Right cardiac atrium (tissue), 5 donors: ENCODE data around the gene RASAL1. TPM values are rescaled to one million over a fixed set of nuclear protein-coding genes. Genes with fewer than 3 reads are reported as not detected.

Experiments
- ATAC-seq, 2 donors: fragments of 200-7000 bp; cut with Tn5 transposase; one replicate each; pipeline versions ENCODE4 v1.8.0 to v1.9.1; 2020; ENCODE audit warnings: moderate library complexity in 2 of 2, mild to moderate bottlenecking in 1 of 2
- DNase-seq, 3 donors: peaks; one replicate each; pipeline ENCODE4 v3.0.0-alpha.2; 2020
- H3K27ac ChIP-seq: one replicate; pipeline ENCODE4 v1.5.1; 2013; ENCODE audit warnings: mild to moderate bottlenecking, low read length, control low read depth, moderate library complexity
- H3K27me3 ChIP-seq: one replicate; pipeline ENCODE4 v1.6.1; 2013; ENCODE audit not compliant: control insufficient read depth, insufficient read depth
- H3K4me1 ChIP-seq: one replicate; pipeline ENCODE4 v1.6.1; 2013; ENCODE audit warnings: low read length; ENCODE audit not compliant: control insufficient read depth, insufficient read depth
- H3K4me3 ChIP-seq: one replicate; pipeline ENCODE4 v1.5.1; 2013; ENCODE audit warnings: low read length, control low read depth
- H3K9me3 ChIP-seq: one replicate; pipeline ENCODE4 v1.6.1; 2013; ENCODE audit warnings: low read length; ENCODE audit not compliant: control insufficient read depth
- WGBS: extraction: QIAGEN DNeasy Blood & Tissue Kit; methylation state at CpG from one replicate; pipeline ENCODE4 v1.1.7; 2013; 5-methylcytosine and 5-hydroxymethylcytosine counted together
- intact Hi-C, 4 donors: fragments of 100-400 bp; cut with DNase I; formaldehyde crosslinking; loops; one replicate each; pipeline versions ENCODE4 v1.11.0 to v1.14.0; 2022 to 2023
- polyA plus RNA-seq: library from polyadenylated mRNA; stranded (reverse); fragments of 200-250 nt; gene quantifications from one replicate; pipeline ENCODE4 v1.2.3, GENCODE V29; 2013
- total RNA-seq, 4 donors: library from RNA; stranded (reverse); fragmentation: NEBNext Ultra II Directional; extraction: Animal tissue kit (Norgen Biotek cat#: 25700); gene quantifications; one replicate each; pipeline ENCODE4 v1.2.1, GENCODE V29; 2021
- donor health status: healthy with polysubstance abuse.
- donor health status: DM: no; HTN: yes; CAD: no.
- donor health status: DM: no; HTN: no; CAD: no.
- donor health status: DM: no; HTN: yes; CAD: no; lungs with severe emphysema.
- donor health status: DM: yes; HTN: yes; CAD: no.

The RASAL1 gene
- total and polyA plus RNA-seq, 5 donors = not detected

DNA sequence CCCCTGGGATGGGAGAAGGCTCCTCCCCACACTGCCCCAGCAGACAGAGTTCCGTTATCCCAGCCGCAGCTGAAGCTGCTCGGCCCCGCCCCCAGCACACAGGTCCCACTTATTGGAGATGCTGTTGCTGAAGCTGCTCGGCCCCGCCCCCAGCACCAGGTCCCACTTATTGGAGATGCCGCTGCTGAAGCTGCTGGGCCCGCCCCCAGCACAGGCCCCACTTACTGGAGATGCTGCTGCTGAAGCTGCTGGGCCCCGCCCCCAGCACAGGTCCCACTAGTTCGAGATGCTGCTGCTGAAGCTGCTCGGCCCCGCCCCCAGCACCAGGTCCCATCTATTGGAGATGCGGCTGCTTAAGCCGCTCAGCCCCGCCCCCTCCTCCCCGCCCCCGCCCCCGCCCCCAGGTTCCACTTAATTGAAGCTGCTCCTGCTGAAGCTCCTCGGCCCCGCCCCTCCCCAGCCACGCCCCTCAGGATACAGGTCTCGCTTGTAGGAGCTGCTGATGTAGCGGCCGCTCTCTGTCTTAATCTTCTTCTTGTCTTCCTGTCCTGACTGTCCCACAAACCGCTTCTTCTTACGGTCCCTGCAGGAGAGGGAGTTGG is 26.0 kb upstream of the RASAL1 start:
- no peaks in the 10 kb centered on the region for H3K27me3 ChIP-seq
- ATAC-seq (no peak), DNase-seq (no peak)
- no peaks in the 10 kb centered on the region for H3K9me3 ChIP-seq
- no peaks in the 10 kb centered on the region for H3K4me1 ChIP-seq
- intact Hi-C loops = no loop called here
- H3K27ac ChIP-seq = no peak overlapping the region
- 78% methylated on average over 26 of the region's 26 CpGs for WGBS
- no peak overlapping the region for H3K4me3 ChIP-seq

DNA sequence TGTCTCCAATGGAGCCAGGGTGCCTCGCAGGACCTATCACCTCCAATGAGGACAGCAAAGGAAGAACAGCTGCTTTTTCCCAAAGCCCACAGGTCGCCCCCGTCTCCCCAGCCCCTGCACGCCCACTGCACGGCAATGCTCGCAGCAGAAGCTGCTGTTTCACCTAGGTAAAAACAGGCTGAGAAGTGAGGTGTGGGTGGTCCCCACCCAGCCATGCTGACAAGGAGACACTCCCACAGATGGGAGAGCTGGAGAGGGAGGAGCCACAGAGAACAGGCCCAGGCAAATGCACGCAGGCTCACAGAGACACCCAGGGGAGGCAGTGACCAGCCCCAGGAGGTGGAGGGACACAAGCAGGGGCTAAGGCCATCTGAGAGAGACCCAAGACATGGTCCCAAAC is 24.4 kb upstream of the RASAL1 start:
- DNase-seq (no peak), ATAC-seq (no peak)
- H3K27me3 ChIP-seq = no peaks in the 10 kb centered on the region
- no peaks in the 10 kb centered on the region for H3K9me3 ChIP-seq
- no peak overlapping the region for H3K4me3 ChIP-seq
- WGBS = 94% methylated on average over 7 of the region's 7 CpGs
- H3K4me1 ChIP-seq = no peaks in the 10 kb centered on the region
- intact Hi-C loops = loop anchor here in 2 of 4 donors (10.0 kb wide), 2 partner anchors 105 to 115 kb away; partner anchors contain the start of gene DTX1 (in 1 of the 2)
- no peak overlapping the region for H3K27ac ChIP-seq

DNA sequence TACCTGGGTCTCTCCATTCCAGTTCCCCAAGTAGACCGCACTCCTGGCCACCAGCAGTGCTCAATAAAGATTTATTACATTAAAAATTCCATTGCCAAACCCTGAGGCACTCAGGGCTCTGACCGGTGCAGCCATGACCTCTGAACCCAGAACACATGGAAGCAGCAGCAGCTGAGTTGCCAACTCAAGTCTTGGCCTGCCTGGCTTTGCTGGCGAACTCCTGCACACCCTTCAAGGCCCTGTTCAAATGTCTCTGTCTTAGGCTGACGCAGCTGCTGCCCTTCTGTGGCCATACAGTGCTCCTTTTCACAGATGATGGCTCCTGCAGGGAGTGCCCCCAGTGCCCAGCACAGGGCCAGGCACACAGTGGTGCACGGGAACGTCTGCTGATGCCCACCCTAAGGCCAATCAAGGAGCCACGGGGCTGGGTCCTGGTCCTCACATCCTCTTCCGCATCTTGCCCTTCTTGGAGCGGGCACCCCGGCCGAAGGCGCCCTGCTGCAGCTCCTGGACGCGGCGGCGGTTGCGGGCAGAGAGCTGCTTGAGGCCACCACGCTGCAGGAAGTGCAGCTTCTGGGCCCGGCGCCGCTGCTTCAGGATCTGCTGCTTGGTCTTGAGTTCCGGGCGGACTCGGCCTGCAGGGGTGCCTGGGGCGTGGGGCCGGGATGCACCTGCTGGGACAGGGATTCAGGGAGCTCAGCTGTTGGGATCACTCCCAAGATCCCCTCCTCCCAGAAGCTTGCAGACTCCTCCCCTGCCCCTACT is 23.1 kb upstream of the RASAL1 start:
- DNase-seq (no peak), ATAC-seq (no peak)
- Histone ChIP-seq H3K27ac (no peak overlapping the region), H3K4me3 (no peak overlapping the region), H3K9me3 (no peaks in the 10 kb centered on the region), H3K4me1 (no peaks in the 10 kb centered on the region), H3K27me3 (no peaks in the 10 kb centered on the region)
- intact Hi-C loops = loop anchor here in 2 of 4 donors (10.0 kb wide), 2 partner anchors 104 to 114 kb away; partner anchors contain the start of gene DTX1 (in 1 of the 2)
- 96% methylated on average over 26 of the region's 26 CpGs for WGBS

GRCh38 chr12:113157218-113157859 is 21.8 kb upstream of the RASAL1 start:
- no peaks in the 10 kb centered on the region for H3K4me1 ChIP-seq
- H3K9me3 ChIP-seq = no peaks in the 10 kb centered on the region
- ATAC-seq (no peak), DNase-seq (no peak)
- no peak overlapping the region for H3K27ac ChIP-seq
- no peaks in the 10 kb centered on the region for H3K27me3 ChIP-seq
- 87% methylated on average over 12 of the region's 12 CpGs for whole genome bisulfite sequencing
- intact Hi-C loops = loop anchor here in 2 of 4 donors (10.0 kb wide), 2 partner anchors 103 to 113 kb away; partner anchors contain the start of gene DTX1 (in 1 of the 2)
- H3K4me3 ChIP-seq = no peak overlapping the region

- Histone ChIP-seq H3K27me3 (no peaks in the 10 kb centered on the region), H3K4me3 (no peak overlapping the region), H3K27ac (no peak overlapping the region), H3K9me3 (no peaks in the 10 kb centered on the region), H3K4me1 (no peaks in the 10 kb centered on the region)
- 43% methylated on average over 7 of the region's 7 CpGs for WGBS
- DNase-seq (no peak), ATAC-seq (no peak)
- intact Hi-C loops = loop anchor here in 2 of 4 donors (10.0 kb wide), 2 partner anchors 101 to 111 kb away; partner anchors contain the start of gene DTX1 (in 1 of the 2)
These were observed 20.1 kb upstream of the RASAL1 start for GRCh38 chr12:113155646-113156045.

- Histone ChIP-seq H3K27me3 (no peaks in the 10 kb centered on the region), H3K4me1 (no peaks in the 10 kb centered on the region), H3K27ac (no peak overlapping the region), H3K4me3 (no peak overlapping the region), H3K9me3 (no peaks in the 10 kb centered on the region)
- intact Hi-C loops = loop anchor here in 2 of 4 donors (10.0 kb wide), 2 partner anchors 100 to 110 kb away; partner anchors contain the start of gene DTX1 (in 1 of the 2)
- ATAC-seq (no peak), DNase-seq (no peak)
- WGBS = 65% methylated on average over 12 of the region's 12 CpGs
These were observed 19.5 kb upstream of the RASAL1 start for GRCh38 chr12:113155060-113155459.

- WGBS = 4% methylated on average over 51 of the region's 51 CpGs
- H3K27me3 ChIP-seq = no peaks in the 10 kb centered on the region
- H3K27ac ChIP-seq = no peak overlapping the region
- H3K4me3 ChIP-seq = no peak overlapping the region
- intact Hi-C loops = loop anchor here in 3 of 4 donors (5.0 to 10.0 kb wide), 3 partner anchors 100 to 110 kb away; partner anchors contain the start of gene DTX1 (in 1 of the 3)
- DNase-seq (no peak), ATAC-seq (no peak)
- no peaks in the 10 kb centered on the region for H3K9me3 ChIP-seq
- H3K4me1 ChIP-seq = no peaks in the 10 kb centered on the region
These were observed 18.9 kb upstream of the RASAL1 start for GRCh38 chr12:113154351-113154973.

GRCh38 chr12:113152835-113153814 is 17.6 kb upstream of the RASAL1 start:
- Histone ChIP-seq H3K4me3 (peak overlapping the region; percentile 13), H3K4me1 (no peaks in the 10 kb centered on the region), H3K9me3 (no peaks in the 10 kb centered on the region), H3K27me3 (no peaks in the 10 kb centered on the region), H3K27ac (no peak overlapping the region)
- DNase-seq = peak; percentile 74 to 89 (median 88)
- WGBS = 8% methylated on average over 70 of the region's 70 CpGs
- ATAC-seq = peak; percentile 84 to 89
- intact Hi-C loops = loop anchor here in 3 of 4 donors (5.0 to 10.0 kb wide), 3 partner anchors 98 to 108 kb away; partner anchors contain the start of gene DTX1 (in 1 of the 3)

DNA sequence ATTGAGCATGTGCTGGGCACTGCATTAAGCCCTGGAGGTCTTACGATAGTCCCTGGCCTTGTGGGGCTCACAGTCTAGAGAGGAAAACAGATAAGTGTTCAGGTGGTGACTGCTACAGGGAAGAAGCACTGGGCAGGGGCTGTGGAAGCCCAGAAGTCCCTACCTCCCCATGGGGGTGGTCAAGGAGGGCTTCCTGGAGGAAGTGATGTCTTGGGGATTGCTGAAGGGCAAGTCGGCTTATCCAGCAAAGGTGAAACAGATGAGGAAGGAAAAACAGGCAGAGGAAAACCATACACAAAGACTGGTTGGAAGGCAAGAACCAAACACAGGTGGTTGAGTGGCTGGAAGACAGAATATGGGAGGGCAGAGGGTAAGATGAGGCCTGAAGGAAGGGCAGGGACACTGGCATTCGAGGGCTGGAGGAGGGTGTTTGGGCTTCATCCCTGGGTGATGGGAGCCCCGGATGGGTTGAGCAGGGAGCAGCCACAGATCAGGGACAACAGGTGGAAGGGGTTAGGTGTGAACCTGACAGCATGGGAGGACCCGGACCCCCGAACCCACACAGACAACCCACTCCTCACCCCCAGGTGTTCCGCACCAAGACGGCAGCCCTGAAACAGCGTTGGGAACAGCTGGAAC is 16.8 kb upstream of the RASAL1 start:
- H3K9me3 ChIP-seq = no peaks in the 10 kb centered on the region
- intact Hi-C loops = loop anchor here in 3 of 4 donors (5.0 to 10.0 kb wide), 3 partner anchors 98 to 108 kb away; partner anchors contain the start of gene DTX1 (in 1 of the 3)
- no peaks in the 10 kb centered on the region for H3K4me1 ChIP-seq
- DNase-seq (no peak), ATAC-seq (no peak)
- 24% methylated on average over 9 of the region's 9 CpGs for WGBS
- no peak overlapping the region for H3K4me3 ChIP-seq
- H3K27me3 ChIP-seq = no peaks in the 10 kb centered on the region
- no peak overlapping the region for H3K27ac ChIP-seq
